ENCODE data around the gene ZNF175.

DNA sequence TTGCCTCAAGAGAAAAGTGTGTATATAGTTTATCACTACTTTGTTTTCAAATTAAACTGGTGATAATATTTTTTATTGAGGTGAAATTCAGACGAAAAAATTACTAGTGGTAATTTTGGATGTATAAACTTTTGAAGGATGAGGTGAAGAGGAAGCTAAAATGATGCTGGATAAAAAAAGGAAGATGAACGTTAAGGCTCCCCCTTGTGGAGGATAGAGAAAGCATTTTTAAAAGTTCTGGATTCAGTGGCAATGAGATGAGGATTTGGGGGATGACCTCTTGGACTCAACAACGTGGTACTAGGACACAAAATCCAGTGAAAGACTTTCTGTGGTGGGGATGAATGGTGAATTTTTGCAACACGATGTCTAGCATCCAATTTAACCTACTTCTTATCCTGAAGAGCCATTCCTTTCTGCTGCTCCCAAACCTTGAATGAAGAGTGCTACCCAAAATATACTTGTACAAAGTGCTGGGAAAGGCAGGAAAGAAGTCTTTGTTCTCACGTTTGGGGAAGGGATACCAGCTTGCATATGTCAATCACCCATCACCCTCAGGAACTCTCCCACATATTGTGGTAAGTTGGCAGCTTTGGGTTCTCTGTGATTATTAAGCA lies 66.4 kb downstream of the ZNF175 start:
- TF ChIP-seq, protein P1, sequence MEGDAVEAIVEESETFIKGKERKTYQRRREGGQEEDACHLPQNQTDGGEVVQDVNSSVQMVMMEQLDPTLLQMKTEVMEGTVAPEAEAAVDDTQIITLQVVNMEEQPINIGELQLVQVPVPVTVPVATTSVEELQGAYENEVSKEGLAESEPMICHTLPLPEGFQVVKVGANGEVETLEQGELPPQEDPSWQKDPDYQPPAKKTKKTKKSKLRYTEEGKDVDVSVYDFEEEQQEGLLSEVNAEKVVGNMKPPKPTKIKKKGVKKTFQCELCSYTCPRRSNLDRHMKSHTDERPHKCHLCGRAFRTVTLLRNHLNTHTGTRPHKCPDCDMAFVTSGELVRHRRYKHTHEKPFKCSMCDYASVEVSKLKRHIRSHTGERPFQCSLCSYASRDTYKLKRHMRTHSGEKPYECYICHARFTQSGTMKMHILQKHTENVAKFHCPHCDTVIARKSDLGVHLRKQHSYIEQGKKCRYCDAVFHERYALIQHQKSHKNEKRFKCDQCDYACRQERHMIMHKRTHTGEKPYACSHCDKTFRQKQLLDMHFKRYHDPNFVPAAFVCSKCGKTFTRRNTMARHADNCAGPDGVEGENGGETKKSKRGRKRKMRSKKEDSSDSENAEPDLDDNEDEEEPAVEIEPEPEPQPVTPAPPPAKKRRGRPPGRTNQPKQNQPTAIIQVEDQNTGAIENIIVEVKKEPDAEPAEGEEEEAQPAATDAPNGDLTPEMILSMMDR (IDR thresholded peaks at IDR 0.05 in 2 of 3, conservative IDR thresholded peaks at IDR 0.05 in 1 of 3; ENCODE audit: borderline replicate concordance in 1 of 3, insufficient read depth in 1 of 3, low read depth in 2 of 3, low read length in 2 of 3) = peak; percentile 32 to 70 (median 58); a peak in 5 of 6 replicates
- TF ChIP-seq EZH2 (IDR thresholded peaks at IDR 0.05) = no peak
- no peak for TF ChIP-seq POLR2AphosphoS5 (IDR thresholded peaks at IDR 0.05; ENCODE audit: low read depth, low read length)
- no peak for TF ChIP-seq POLR2A (IDR thresholded peaks at IDR 0.05; ENCODE audit: borderline replicate concordance, extremely low read depth, insufficient read depth, insufficient read length)
- no peak for TF ChIP-seq SP1 (IDR thresholded peaks at IDR 0.05; ENCODE audit: low read depth)
- peak; percentile 44 for TF ChIP-seq RAD21 (IDR thresholded peaks at IDR 0.05; ENCODE audit: low read depth)
- TF ChIP-seq, protein P2, sequence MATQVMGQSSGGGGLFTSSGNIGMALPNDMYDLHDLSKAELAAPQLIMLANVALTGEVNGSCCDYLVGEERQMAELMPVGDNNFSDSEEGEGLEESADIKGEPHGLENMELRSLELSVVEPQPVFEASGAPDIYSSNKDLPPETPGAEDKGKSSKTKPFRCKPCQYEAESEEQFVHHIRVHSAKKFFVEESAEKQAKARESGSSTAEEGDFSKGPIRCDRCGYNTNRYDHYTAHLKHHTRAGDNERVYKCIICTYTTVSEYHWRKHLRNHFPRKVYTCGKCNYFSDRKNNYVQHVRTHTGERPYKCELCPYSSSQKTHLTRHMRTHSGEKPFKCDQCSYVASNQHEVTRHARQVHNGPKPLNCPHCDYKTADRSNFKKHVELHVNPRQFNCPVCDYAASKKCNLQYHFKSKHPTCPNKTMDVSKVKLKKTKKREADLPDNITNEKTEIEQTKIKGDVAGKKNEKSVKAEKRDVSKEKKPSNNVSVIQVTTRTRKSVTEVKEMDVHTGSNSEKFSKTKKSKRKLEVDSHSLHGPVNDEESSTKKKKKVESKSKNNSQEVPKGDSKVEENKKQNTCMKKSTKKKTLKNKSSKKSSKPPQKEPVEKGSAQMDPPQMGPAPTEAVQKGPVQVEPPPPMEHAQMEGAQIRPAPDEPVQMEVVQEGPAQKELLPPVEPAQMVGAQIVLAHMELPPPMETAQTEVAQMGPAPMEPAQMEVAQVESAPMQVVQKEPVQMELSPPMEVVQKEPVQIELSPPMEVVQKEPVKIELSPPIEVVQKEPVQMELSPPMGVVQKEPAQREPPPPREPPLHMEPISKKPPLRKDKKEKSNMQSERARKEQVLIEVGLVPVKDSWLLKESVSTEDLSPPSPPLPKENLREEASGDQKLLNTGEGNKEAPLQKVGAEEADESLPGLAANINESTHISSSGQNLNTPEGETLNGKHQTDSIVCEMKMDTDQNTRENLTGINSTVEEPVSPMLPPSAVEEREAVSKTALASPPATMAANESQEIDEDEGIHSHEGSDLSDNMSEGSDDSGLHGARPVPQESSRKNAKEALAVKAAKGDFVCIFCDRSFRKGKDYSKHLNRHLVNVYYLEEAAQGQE (IDR thresholded peaks at IDR 0.05; ENCODE audit: low read depth) = no peak
- TF ChIP-seq, protein P3, sequence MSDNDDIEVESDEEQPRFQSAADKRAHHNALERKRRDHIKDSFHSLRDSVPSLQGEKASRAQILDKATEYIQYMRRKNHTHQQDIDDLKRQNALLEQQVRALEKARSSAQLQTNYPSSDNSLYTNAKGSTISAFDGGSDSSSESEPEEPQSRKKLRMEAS (IDR thresholded peaks at IDR 0.05) = no peak
- no peak for TF ChIP-seq SIN3A (IDR thresholded peaks at IDR 0.05; ENCODE audit: low read depth)

Measured in HCT116 (cell line).